Astrocyte (in vitro differentiated cells and primary cell): ENCODE results near the gene DEFB129. TPM values are rescaled to one million over a fixed set of nuclear protein-coding genes. Genes with fewer than 3 reads are reported as not detected.

Experiments
- DNase-seq: peaks from one replicate; pipeline ENCODE4 v3.0.0-alpha.2; 2010; ENCODE audit warnings: low read depth
- FAIRE-seq: peaks from 2 replicates; lab custom pipeline; 2011; peaks lifted over from hg19 to GRCh38; lab: Jason Lieb, UNC
- H2AFZ ChIP-seq: 2 replicates; pipeline ENCODE4 v1.6.0; 2012; ENCODE audit warnings: low read depth, low read length, inconsistent platforms
- H3K27ac ChIP-seq: 2 replicates; pipeline ENCODE4 v1.5.1; 2011; ENCODE audit warnings: low read depth, low read length, inconsistent platforms
- H3K27me3 ChIP-seq: 2 replicates; pipeline ENCODE4 v1.6.0; 2011; ENCODE audit warnings: low read length, inconsistent platforms; ENCODE audit not compliant: insufficient read depth
- H3K36me3 ChIP-seq: 2 replicates; pipeline ENCODE4 v1.5.1; 2011; ENCODE audit warnings: low read length, inconsistent platforms; ENCODE audit not compliant: insufficient read depth
- H3K4me1 ChIP-seq: 2 replicates; pipeline ENCODE4 v1.5.1; 2011; ENCODE audit warnings: low read length, inconsistent platforms; ENCODE audit not compliant: insufficient read depth
- H3K4me2 ChIP-seq: 2 replicates; pipeline ENCODE4 v1.6.0; 2012; ENCODE audit warnings: low read length, inconsistent platforms
- H3K4me3 ChIP-seq: 2 replicates; pipeline ENCODE4 v1.5.1; 2011; ENCODE audit warnings: low read depth, mild to moderate bottlenecking, low read length, inconsistent platforms; ENCODE audit not compliant: insufficient read depth
- H3K79me2 ChIP-seq: 2 replicates; pipeline ENCODE4 v1.6.0; 2012; ENCODE audit warnings: mild to moderate bottlenecking, low read length, inconsistent platforms; ENCODE audit not compliant: insufficient read depth
- H3K9ac ChIP-seq: 2 replicates; pipeline ENCODE4 v1.6.0; 2012; ENCODE audit warnings: mild to moderate bottlenecking, low read length, inconsistent platforms
- H3K9me3 ChIP-seq: 2 replicates; pipeline ENCODE4 v1.5.1; 2012; ENCODE audit warnings: low read depth, mild to moderate bottlenecking, low read length, inconsistent platforms; ENCODE audit not compliant: insufficient read depth
- H4K20me1 ChIP-seq: 2 replicates; pipeline ENCODE4 v1.6.0; 2012; ENCODE audit warnings: low read length, inconsistent platforms; ENCODE audit not compliant: insufficient read depth
- H3K27ac Mint-ChIP-seq: one replicate; pipeline ENCODE4 v1.8.0; 2021; ENCODE audit warnings: mild to moderate bottlenecking, mixed read lengths; ENCODE audit not compliant: unreplicated experiment
- H3K27me3 Mint-ChIP-seq: one replicate; pipeline ENCODE4 v1.8.0; 2021; ENCODE audit warnings: low read depth, mixed read lengths; ENCODE audit not compliant: unreplicated experiment
- H3K36me3 Mint-ChIP-seq: one replicate; pipeline ENCODE4 v1.8.0; 2021; ENCODE audit warnings: low read depth, mixed read lengths; ENCODE audit not compliant: unreplicated experiment
- H3K4me1 Mint-ChIP-seq: one replicate; pipeline ENCODE4 v1.8.0; 2021; ENCODE audit warnings: low read depth, mixed read lengths; ENCODE audit not compliant: unreplicated experiment
- H3K4me3 Mint-ChIP-seq: one replicate; pipeline ENCODE4 v1.8.0; 2021; ENCODE audit warnings: mild to moderate bottlenecking, moderate library complexity, mixed read lengths; ENCODE audit not compliant: unreplicated experiment
- H3K9me3 Mint-ChIP-seq: one replicate; pipeline ENCODE4 v1.8.0; 2021; ENCODE audit warnings: mild to moderate bottlenecking, mixed read lengths; ENCODE audit not compliant: unreplicated experiment
- EZH2 ChIP-seq: IDR thresholded peaks from 2 replicates; pipeline ENCODE4 v1.6.1; 2012; ENCODE audit warnings: mild to moderate bottlenecking, low read length, inconsistent platforms; ENCODE audit not compliant: insufficient read depth
- total RNA-seq: library from RNA; stranded (reverse); gene quantifications from 2 replicates; pipeline ENCODE4 v1.2.1, GENCODE V29; 2021
- TF ChIP-seq, protein P1 (sequence below): IDR thresholded peaks from 2 replicates; pipeline ENCODE4 v1.5.1; 2011; ENCODE audit warnings: low read depth, mild to moderate bottlenecking, inconsistent platforms, low read length, moderate library complexity; ENCODE audit not compliant: insufficient read depth

Gene DEFB129
- total RNA-seq, 1 donor from 2014 or later, result not detected

GRCh38 chr20:271528-271927, 44.5 kb downstream of the DEFB129 start:
- no peaks in the 10 kb centered on the region for H3K36me3 ChIP-seq
- no peak overlapping the region for H2AFZ ChIP-seq
- TF ChIP-seq, protein P1, sequence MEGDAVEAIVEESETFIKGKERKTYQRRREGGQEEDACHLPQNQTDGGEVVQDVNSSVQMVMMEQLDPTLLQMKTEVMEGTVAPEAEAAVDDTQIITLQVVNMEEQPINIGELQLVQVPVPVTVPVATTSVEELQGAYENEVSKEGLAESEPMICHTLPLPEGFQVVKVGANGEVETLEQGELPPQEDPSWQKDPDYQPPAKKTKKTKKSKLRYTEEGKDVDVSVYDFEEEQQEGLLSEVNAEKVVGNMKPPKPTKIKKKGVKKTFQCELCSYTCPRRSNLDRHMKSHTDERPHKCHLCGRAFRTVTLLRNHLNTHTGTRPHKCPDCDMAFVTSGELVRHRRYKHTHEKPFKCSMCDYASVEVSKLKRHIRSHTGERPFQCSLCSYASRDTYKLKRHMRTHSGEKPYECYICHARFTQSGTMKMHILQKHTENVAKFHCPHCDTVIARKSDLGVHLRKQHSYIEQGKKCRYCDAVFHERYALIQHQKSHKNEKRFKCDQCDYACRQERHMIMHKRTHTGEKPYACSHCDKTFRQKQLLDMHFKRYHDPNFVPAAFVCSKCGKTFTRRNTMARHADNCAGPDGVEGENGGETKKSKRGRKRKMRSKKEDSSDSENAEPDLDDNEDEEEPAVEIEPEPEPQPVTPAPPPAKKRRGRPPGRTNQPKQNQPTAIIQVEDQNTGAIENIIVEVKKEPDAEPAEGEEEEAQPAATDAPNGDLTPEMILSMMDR, result no peak
- no peak for TF ChIP-seq EZH2
- no peaks in the 10 kb centered on the region for H4K20me1 ChIP-seq
- Mint-ChIP-seq H3K36me3 (peaks cover 20% of the 10 kb centered on the region), H3K27me3 (peaks cover 10% of the 10 kb centered on the region), H3K4me1 (no peaks in the 10 kb centered on the region), H3K4me3 (no peak overlapping the region), H3K27ac (no peak overlapping the region), H3K9me3 (no peaks in the 10 kb centered on the region)
- peaks cover 3% of the 10 kb centered on the region for H3K4me1 ChIP-seq
- no peak overlapping the region for H3K4me2 ChIP-seq
- no peak overlapping the region for H3K27ac ChIP-seq
- no peaks in the 10 kb centered on the region for H3K79me2 ChIP-seq
- FAIRE-seq, result no peak
- H3K27me3 ChIP-seq, result no peaks in the 10 kb centered on the region
- no peak overlapping the region for H3K4me3 ChIP-seq
- H3K9me3 ChIP-seq, result no peaks in the 10 kb centered on the region
- DNase-seq, result no peak
- H3K9ac ChIP-seq, result no peak overlapping the region

GRCh38 chr20:272718-273117, 45.7 kb downstream of the DEFB129 start:
- Histone ChIP-seq H3K9ac (no peak overlapping the region), H3K9me3 (no peaks in the 10 kb centered on the region), H3K27me3 (no peaks in the 10 kb centered on the region), H3K4me2 (no peak overlapping the region), H3K36me3 (no peaks in the 10 kb centered on the region), H3K4me3 (no peak overlapping the region), H3K27ac (no peak overlapping the region), H2AFZ (no peak overlapping the region), H3K4me1 (no peaks in the 10 kb centered on the region), H4K20me1 (no peaks in the 10 kb centered on the region), H3K79me2 (no peaks in the 10 kb centered on the region)
- TF ChIP-seq EZH2, result no peak
- TF ChIP-seq, protein P1, result no peak
- H3K36me3 Mint-ChIP-seq, result peaks cover 31% of the 10 kb centered on the region
- FAIRE-seq (no peak), DNase-seq (no peak)
- H3K4me1 Mint-ChIP-seq, result no peaks in the 10 kb centered on the region
- H3K27ac Mint-ChIP-seq, result no peak overlapping the region
- H3K9me3 Mint-ChIP-seq, result no peaks in the 10 kb centered on the region
- no peak overlapping the region for H3K4me3 Mint-ChIP-seq
- peaks cover 8% of the 10 kb centered on the region for H3K27me3 Mint-ChIP-seq

DNA sequence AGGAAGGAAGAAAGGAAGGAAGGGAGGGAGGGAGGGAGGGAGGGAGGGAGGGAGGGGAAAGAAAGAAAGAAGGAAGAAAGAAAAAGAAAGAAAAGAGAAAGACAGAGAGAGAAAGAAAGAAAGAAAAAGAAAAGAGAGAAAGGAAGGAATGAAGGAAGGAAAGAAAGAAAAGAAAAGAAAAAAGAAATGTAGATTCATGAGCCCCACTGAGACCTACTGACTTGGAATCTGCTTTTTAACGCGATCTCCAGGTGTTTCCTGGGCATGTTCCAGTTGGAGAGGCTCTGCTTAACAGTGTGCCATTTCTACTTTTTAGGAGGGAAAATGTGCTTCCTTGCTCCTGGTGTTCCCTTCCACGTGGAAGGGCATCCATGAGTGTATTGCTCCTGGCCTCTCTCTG, 46.8 kb downstream of the DEFB129 start:
- Histone ChIP-seq H3K79me2 (no peaks in the 10 kb centered on the region), H3K9ac (no peak overlapping the region), H3K9me3 (no peaks in the 10 kb centered on the region), H3K36me3 (no peaks in the 10 kb centered on the region), H4K20me1 (no peaks in the 10 kb centered on the region), H3K27ac (no peak overlapping the region), H3K4me1 (no peaks in the 10 kb centered on the region), H3K4me3 (no peak overlapping the region), H2AFZ (no peak overlapping the region), H3K27me3 (no peaks in the 10 kb centered on the region), H3K4me2 (no peak overlapping the region)
- Mint-ChIP-seq H3K27me3 (peaks cover 4% of the 10 kb centered on the region), H3K4me1 (no peaks in the 10 kb centered on the region), H3K27ac (no peak overlapping the region), H3K9me3 (peaks cover 5% of the 10 kb centered on the region), H3K36me3 (peaks cover 38% of the 10 kb centered on the region), H3K4me3 (no peak overlapping the region)
- DNase-seq (no peak), FAIRE-seq (no peak)
- no peak for TF ChIP-seq EZH2
- TF ChIP-seq, protein P1, result no peak
